Measurements from ENCODE around the gene ZNF827.

- TF ChIP-seq CTCF (IDR thresholded peaks at IDR 0.05; ENCODE audit: poor library complexity, severe bottlenecking), result no peak
- TF ChIP-seq POLR2AphosphoS5 (IDR thresholded peaks at IDR 0.05), result no peak
- TF ChIP-seq MXI1 (conservative IDR thresholded peaks at IDR 0.05; ENCODE audit: poor library complexity, severe bottlenecking), result no peak
- no peak for TF ChIP-seq SMC3 (conservative IDR thresholded peaks at IDR 0.05; ENCODE audit: poor library complexity)
- TF ChIP-seq TAF1 (IDR thresholded peaks at IDR 0.05; ENCODE audit: low read depth), result no peak
- no peak for TF ChIP-seq EZH2 (IDR thresholded peaks at IDR 0.05; ENCODE audit: borderline replicate concordance, insufficient read depth, low read length, poor library complexity, severe bottlenecking)
- TF ChIP-seq REST (IDR thresholded peaks at IDR 0.05; ENCODE audit: borderline replicate concordance), result no peak
Observed at GRCh38 chr4:145815027-145815612, 123.5 kb downstream of the ZNF827 start.

All from neural cell (in vitro differentiated cells).